GM11168 (cell line): ENCODE results near the gene WDR73.
"Not testable (repeated sequence)": the region's sequence is repeated elsewhere in the genome, so short reads cannot be mapped to it uniquely, and the experiment has no call there.

Source experiments
- in situ Hi-C: fragments of 300-500 bp; cut with MboI; formaldehyde crosslinking; loops from one replicate; pipeline ENCODE4 v1.12.0; 2022; ENCODE audit warnings: low sequenced_read_pairs; ENCODE audit not compliant: unreplicated experiment

WDR73 gene

GRCh38 chr15:84658080-84658787 is 4.2 kb upstream of the WDR73 start, which contains the start of gene NMB:
Gene NMB (minus strand): TSS chr15:84658199. CDS start chr15:84658152, 47 bp downstream.
- in situ Hi-C loops = no loop called here

DNA sequence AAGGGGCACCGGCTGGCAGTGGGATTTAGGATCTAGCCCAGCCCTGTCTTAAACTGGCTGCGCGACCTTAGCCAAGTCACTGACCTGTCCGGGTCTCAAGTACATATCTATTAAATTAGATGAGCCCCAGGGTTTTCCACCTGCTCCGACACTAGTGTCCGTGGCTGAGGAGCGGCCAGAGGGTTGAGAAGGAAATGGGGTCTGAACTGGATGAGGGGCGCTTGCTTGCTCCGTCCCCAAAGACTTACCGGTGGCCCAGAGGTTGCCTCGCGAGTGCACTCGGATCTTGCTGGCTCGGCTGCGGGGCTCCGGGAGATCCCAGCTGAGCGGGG is 3.6 kb upstream of the WDR73 start:
- in situ Hi-C loops = no loop called here

DNA sequence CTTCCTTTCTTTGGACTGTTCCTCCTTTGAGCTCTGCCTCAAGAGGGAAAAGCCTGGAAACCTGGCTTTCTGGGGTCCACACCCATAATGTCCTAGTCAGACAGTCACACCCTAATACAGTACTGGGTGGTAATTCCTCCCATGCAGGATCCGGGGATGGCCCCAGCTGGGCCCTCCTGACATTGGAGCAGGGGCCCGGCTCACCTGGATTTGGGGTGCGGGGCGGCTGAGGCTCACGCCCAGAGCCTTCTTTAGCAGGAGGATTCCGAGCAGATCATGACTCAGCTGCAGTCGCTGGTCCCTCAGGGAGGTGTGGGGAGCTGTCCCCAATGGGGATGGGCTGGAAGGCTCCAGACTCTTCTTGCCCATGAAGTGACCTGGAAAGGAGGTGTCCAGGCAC is 2.9 kb upstream of the WDR73 start:
- in situ Hi-C loops = no loop called here

GRCh38 chr15:84654689-84655453 is 788 bp upstream of the WDR73 start:
- in situ Hi-C loops = no loop called here

GRCh38 chr15:84653584-84653909 is 536 bp downstream of the WDR73 start:
- in situ Hi-C loops = no loop called here

- in situ Hi-C loops = no loop called here
These were observed 4.4 kb downstream of the WDR73 start for GRCh38 chr15:84649706-84650105.

DNA sequence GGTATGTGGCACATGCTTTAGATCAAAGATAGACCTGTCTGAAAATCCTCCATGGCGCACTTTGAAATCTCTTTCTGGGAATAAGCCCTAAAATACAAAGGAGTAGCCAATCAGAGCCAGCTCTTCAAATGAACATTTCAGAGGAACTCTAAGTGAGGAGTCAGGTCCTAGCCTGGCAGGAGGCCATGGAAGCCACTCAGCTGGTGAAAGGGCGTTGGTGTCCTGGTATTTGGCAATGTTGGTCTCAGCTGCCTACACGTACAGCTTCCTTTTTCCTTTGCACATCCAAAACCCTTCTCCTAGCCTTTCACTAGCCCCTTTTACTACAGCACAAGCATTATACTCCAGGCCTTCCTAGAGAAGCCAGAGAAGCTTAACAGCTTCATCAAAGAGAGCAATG is 5.5 kb downstream of the WDR73 start:
- in situ Hi-C loops = no loop called here

DNA sequence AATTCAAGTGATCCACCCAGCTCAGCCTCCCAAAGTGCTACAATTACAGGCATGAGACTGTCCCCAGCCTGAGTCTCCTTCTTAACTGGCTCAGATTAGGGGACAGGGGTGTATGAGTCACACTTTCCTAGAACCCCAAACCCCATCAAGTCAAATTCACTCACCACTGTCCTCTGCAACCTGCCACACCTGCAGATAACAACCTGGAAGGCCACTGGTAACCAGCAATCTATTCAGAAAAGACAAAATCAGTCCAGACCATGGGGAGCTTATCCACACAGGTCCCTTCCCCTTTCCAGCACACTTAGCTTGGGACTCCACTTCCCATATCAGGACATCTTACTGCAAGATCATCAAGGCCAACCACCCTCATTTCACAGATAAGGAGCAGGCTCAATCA is 6.4 kb downstream of the WDR73 start:
- in situ Hi-C loops = no loop called here

DNA sequence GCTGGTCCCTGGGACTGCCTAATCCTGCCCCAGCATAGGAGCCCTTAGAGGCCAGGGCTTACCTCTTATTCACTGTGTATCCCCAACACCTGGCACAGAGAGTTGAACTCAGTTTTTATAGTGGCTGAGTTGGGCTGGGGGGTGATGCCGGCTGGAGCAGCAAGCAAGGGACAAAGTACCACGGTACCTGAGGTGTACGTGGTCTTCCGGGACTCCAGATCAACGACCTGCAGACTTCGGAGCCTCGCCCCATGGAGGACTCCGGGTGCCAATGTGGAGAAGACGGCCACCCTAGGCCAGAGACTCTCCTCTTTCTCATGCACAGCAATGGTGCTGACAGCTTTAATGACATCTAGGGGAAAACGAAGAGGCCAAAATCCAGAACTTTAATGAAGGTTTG is 8.1 kb downstream of the WDR73 start:
- in situ Hi-C loops = no loop called here

- in situ Hi-C loops = no loop called here
These were observed 8.6 kb downstream of the WDR73 start for GRCh38 chr15:84645496-84645895.

DNA sequence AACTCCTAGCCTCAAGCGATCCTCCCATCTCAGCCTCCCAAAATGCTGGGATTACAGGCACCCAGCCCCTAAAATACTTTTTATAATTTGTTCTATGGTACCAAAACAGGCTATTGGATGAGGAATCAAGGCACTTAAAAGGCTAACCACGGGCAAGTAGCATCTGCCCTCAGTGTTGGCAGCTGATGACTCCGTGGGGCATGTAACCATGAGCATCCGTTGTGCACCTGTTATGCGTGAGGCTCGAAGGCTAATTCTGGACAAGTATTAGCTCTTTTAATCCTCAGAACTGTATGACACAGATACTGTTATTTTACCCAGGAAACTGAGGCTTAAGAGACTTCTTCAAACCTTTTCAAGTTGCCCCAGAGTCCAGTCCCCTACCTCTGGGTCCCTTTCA is 10.2 kb downstream of the WDR73 start:
- in situ Hi-C loops = no loop called here

DNA sequence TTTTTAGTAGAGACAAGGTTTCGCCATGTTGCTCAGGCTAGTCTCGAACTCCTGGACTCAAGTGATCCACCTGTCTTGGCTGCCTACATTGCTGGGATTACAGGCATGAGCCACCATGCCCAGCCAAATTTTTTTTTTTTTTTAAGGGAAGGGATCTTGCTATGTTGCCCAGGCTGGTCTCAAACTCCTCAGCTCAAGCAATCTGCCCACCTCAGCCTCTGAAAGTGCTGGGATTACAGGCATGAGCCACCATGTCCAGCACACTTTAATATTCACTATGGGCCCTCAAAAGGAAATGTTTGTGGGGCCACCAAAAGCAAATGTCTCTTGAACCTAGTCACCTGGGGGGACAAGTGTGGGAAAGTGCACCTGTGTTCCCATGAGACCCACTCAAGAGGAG is 11.4 kb downstream of the WDR73 start:
- in situ Hi-C loops = not testable (repeated sequence)

GRCh38 chr15:84641871-84642270 is 12.2 kb downstream of the WDR73 start:
- in situ Hi-C loops = not testable (repeated sequence)

- in situ Hi-C loops = no loop called here
These were observed 16.0 kb downstream of the WDR73 start for GRCh38 chr15:84638103-84638502.

DNA sequence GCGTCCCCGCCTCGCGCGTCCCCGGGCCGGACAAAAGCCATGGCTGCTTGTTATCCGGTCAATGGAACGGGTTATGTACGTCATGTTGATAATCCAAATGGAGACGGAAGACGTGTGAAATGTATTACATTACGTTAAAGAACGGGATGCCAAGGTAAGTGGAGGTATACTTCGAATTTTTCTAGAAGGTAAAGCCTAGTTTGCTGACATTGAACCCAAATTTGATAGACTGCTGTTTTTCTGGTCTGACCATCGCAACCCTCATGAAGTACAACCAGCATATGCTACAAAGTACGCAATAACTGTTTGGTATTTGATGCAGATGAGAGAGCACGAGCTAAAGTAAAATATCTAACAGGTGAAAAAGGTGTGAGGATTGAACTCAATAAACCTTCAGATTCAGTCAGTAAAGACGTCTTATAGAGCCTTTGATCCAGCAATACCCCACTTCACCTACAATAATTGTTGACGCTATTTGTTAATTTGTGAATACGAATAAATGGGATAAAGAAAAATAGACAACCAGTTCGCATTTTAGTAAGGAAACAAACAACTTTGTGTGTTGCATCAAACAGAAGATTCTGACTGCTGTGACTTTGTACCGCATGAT is 19.8 kb downstream of the WDR73 start:
- in situ Hi-C loops = no loop called here

GRCh38 chr15:84633311-84634227 is 20.5 kb downstream of the WDR73 start:
- in situ Hi-C loops = no loop called here

- in situ Hi-C loops = no loop called here
These were observed 22.3 kb downstream of the WDR73 start for GRCh38 chr15:84631706-84632272.

DNA sequence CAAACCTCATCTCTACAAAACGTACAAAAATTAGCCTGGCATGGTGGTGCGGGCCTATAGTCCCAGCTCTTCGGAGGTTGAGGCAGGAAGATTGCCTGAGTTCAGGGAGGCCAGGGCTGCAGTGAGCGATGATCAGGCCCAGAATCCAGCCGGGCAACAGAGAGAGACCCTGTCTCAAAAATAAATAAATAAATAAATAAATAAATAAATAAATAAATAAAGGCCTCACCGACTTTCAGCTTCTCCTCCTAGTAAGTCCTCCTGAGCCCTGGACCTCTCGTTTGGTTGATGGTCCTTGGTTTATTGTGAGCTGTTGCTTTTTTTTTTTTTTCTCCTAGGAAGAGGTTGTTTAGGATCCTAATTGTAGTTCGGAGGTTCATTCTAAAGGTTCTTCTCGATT is 25.1 kb downstream of the WDR73 start:
- in situ Hi-C loops = no loop called here

DNA sequence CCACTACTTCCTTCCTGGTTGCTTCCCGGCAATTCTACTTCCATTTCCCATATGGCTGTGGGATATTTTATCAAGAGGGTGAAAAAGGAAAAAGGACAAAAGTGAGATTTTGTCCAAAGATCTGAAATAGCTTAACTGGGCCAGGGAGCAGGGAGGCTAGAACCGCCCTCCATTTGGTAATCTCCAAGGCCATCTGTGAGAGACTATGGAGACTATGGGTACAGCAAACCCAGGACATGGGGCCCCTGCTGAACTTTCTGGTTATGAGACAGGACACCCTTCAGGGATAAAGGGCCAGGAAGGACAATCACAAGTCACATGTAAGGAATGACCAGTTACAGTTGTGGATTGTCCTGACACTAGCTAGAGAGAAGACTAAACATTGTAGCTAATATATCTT is 29.0 kb downstream of the WDR73 start:
- in situ Hi-C loops = no loop called here

DNA sequence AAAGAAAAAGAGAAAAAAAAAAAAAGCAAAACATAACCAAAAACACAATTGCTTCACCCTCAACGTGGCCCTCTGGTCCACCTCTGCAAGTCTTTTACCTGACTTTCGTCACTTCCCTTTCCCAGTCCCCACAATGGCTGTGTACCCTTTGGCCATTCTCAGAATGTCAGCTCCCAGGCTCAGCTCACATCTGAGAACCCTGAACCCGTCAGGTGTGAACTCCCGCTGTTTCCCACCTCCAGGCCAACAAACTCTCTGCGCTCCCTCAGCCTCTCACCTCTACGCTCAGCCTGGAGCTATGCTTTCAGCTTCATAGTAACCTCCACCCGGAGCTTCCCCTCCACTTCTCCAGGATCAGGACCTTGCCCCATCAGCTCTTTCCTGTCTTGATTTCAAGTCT is 29.7 kb downstream of the WDR73 start:
- in situ Hi-C loops = no loop called here
